CD4-positive, CD25-positive, alpha-beta regulatory T cell (primary cell): ENCODE results near the gene EXOC4. TPM values are rescaled to one million over a fixed set of nuclear protein-coding genes. Genes with fewer than 3 reads are reported as not detected.

Source experiments
- ATAC-seq, 2 donors: fragments of 150-1000 bp; cut with Tn5 transposase; one replicate each; pipeline ENCODE4 v1.10.0; 2021; ENCODE audit warnings: low read depth in 2 of 2, moderate number of reproducible peaks in 2 of 2, moderate library complexity in 1 of 2
- DNase-seq, 3 donors: peaks; one replicate each; pipeline versions ENCODE4 v3.0.0 to v3.0.0-alpha.2; 2012 to 2022; ENCODE audit warnings: mixed read lengths in 1 of 3
- H3K27ac ChIP-seq: one replicate; pipeline ENCODE4 v1.7.0; 2013; ENCODE audit warnings: mild to moderate bottlenecking, low read length; ENCODE audit not compliant: insufficient read depth, poor library complexity, severe bottlenecking
- H3K27me3 ChIP-seq: one replicate; pipeline ENCODE4 v1.7.0; 2013; ENCODE audit warnings: low read length; ENCODE audit not compliant: control insufficient read depth, insufficient read depth
- H3K36me3 ChIP-seq: one replicate; pipeline ENCODE4 v1.7.0; 2013; ENCODE audit warnings: mild to moderate bottlenecking, low read length, moderate library complexity; ENCODE audit not compliant: control insufficient read depth, insufficient read depth
- H3K4me1 ChIP-seq: 2 replicates; pipeline ENCODE4 v1.7.0; 2013; ENCODE audit warnings: mild to moderate bottlenecking, low read length; ENCODE audit not compliant: insufficient read depth, control insufficient read depth, poor library complexity, severe bottlenecking
- H3K4me3 ChIP-seq: one replicate; pipeline ENCODE4 v1.7.0; 2013; ENCODE audit warnings: low read depth, mild to moderate bottlenecking, low read length, moderate library complexity
- H3K9me3 ChIP-seq, 2 experiments: 1 replicate in 1 of 2; 2 replicates in 1 of 2; pipeline ENCODE4 v1.7.0; 2013; ENCODE audit warnings: low read length in 2 of 2, mild to moderate bottlenecking in 1 of 2, moderate library complexity in 1 of 2; ENCODE audit not compliant: control insufficient read depth in 2 of 2
- H3K27ac Mint-ChIP-seq, 3 donors: one replicate each; pipeline ENCODE4 v1.8.0; 2020 to 2022; ENCODE audit warnings: mild to moderate bottlenecking in 3 of 3, mixed read lengths in 3 of 3, moderate library complexity in 2 of 3
- H3K27me3 Mint-ChIP-seq: one replicate; pipeline ENCODE4 v1.8.0; 2022; ENCODE audit warnings: mild to moderate bottlenecking, mixed read lengths
- H3K36me3 Mint-ChIP-seq: one replicate; pipeline ENCODE4 v1.8.0; 2020; ENCODE audit warnings: mixed read lengths
- H3K4me1 Mint-ChIP-seq, 4 donors: one replicate each; pipeline ENCODE4 v1.8.0; 2020 to 2022; ENCODE audit warnings: mixed read lengths in 4 of 4, mild to moderate bottlenecking in 1 of 4
- H3K4me3 Mint-ChIP-seq, 4 donors: one replicate each; pipeline ENCODE4 v1.8.0; 2020 to 2022; ENCODE audit warnings: mild to moderate bottlenecking in 4 of 4, mixed read lengths in 4 of 4, moderate library complexity in 3 of 4
- H3K9me3 Mint-ChIP-seq, 7 donors: one replicate each; pipeline ENCODE4 v1.8.0; 2020 to 2022; ENCODE audit warnings: mixed read lengths in 7 of 7, mild to moderate bottlenecking in 3 of 7, moderate library complexity in 2 of 7
- polyA plus RNA-seq, 4 donors: library from polyadenylated mRNA; unstranded; fragments of 300-500 nt; fragmentation: Illumina TruSeq; gene quantifications; one replicate each; pipeline ENCODE4 v1.2.3, GENCODE V29; 2021
- total RNA-seq: library from RNA; stranded (reverse); gene quantifications from one replicate; pipeline ENCODE4 v1.2.3, GENCODE V29; 2022

The EXOC4 gene
- total and polyA plus RNA-seq, 5 donors from 2014 or later = 39.1 to 118 (median 52.2) TPM

- Histone ChIP-seq H3K36me3 (peaks cover 2% of the 10 kb centered on the region), H3K27ac (no peak overlapping the region), H3K27me3 (no peaks in the 10 kb centered on the region), H3K9me3 (no peaks in the 10 kb centered on the region), H3K4me1 (no peaks in the 10 kb centered on the region), H3K4me3 (no peak overlapping the region)
- Mint-ChIP-seq H3K27ac (peak overlapping the region in 1 of 3 donors; percentile 83), H3K27me3 (no peaks in the 10 kb centered on the region), H3K4me1 (peaks cover 0 to 11% (median 2%) of the 10 kb centered on the region in 4 donors), H3K36me3 (peaks cover 13% of the 10 kb centered on the region), H3K4me3 (no peak overlapping the region), H3K9me3 (peaks cover 0 to 6% (median 1%) of the 10 kb centered on the region in 7 donors)
- DNase-seq (no peak), ATAC-seq (no peak)
Observed at GRCh38 chr7:133843341-133843740, 590.5 kb downstream of the EXOC4 start.

GRCh38 chr7:133845005-133845404 is 592.1 kb downstream of the EXOC4 start:
- Mint-ChIP-seq H3K27ac (no peak overlapping the region), H3K4me1 (peaks cover 0 to 11% (median 2%) of the 10 kb centered on the region in 4 donors), H3K9me3 (peaks cover 0 to 5% (median 1%) of the 10 kb centered on the region in 7 donors), H3K4me3 (no peak overlapping the region), H3K36me3 (peaks cover 12% of the 10 kb centered on the region), H3K27me3 (no peaks in the 10 kb centered on the region)
- no peak overlapping the region for H3K4me3 ChIP-seq
- no peak for ATAC-seq
- no peaks in the 10 kb centered on the region for H3K9me3 ChIP-seq
- H3K27me3 ChIP-seq = no peaks in the 10 kb centered on the region
- peaks cover 2% of the 10 kb centered on the region for H3K36me3 ChIP-seq
- no peak for DNase-seq
- no peak overlapping the region for H3K27ac ChIP-seq
- H3K4me1 ChIP-seq = no peaks in the 10 kb centered on the region

- H3K9me3 ChIP-seq = no peaks in the 10 kb centered on the region
- H3K27ac Mint-ChIP-seq = no peak overlapping the region
- DNase-seq = no peak
- no peaks in the 10 kb centered on the region for H3K27me3 Mint-ChIP-seq
- peaks cover 11% of the 10 kb centered on the region for H3K36me3 Mint-ChIP-seq
- peaks cover 0 to 9% (median 2%) of the 10 kb centered on the region in 4 donors for H3K4me1 Mint-ChIP-seq
- no peak overlapping the region for H3K27ac ChIP-seq
- no peak overlapping the region for H3K4me3 Mint-ChIP-seq
- no peak overlapping the region for H3K4me3 ChIP-seq
- H3K4me1 ChIP-seq = no peaks in the 10 kb centered on the region
- H3K27me3 ChIP-seq = no peaks in the 10 kb centered on the region
- no peak for ATAC-seq
- peaks cover 2% of the 10 kb centered on the region for H3K36me3 ChIP-seq
- H3K9me3 Mint-ChIP-seq = peaks cover 0 to 5% (median 1%) of the 10 kb centered on the region in 7 donors
Observed at GRCh38 chr7:133846203-133846945, 593.5 kb downstream of the EXOC4 start.

- Mint-ChIP-seq H3K27me3 (no peaks in the 10 kb centered on the region), H3K27ac (no peak overlapping the region), H3K9me3 (no peaks in the 10 kb centered on the region), H3K36me3 (peaks cover 11% of the 10 kb centered on the region), H3K4me3 (no peak overlapping the region), H3K4me1 (peaks cover 0 to 5% (median 2%) of the 10 kb centered on the region in 4 donors)
- no peak overlapping the region for H3K27ac ChIP-seq
- no peaks in the 10 kb centered on the region for H3K27me3 ChIP-seq
- no peaks in the 10 kb centered on the region for H3K9me3 ChIP-seq
- no peaks in the 10 kb centered on the region for H3K4me1 ChIP-seq
- H3K36me3 ChIP-seq = peaks cover 2% of the 10 kb centered on the region
- ATAC-seq = no peak
- no peak for DNase-seq
- H3K4me3 ChIP-seq = no peak overlapping the region
Observed at GRCh38 chr7:133850497-133851280, 597.8 kb downstream of the EXOC4 start.

- no peak overlapping the region for H3K4me3 Mint-ChIP-seq
- H3K4me3 ChIP-seq = no peak overlapping the region
- DNase-seq = no peak
- peaks cover 0 to 5% (median 2%) of the 10 kb centered on the region in 4 donors for H3K4me1 Mint-ChIP-seq
- no peaks in the 10 kb centered on the region for H3K4me1 ChIP-seq
- no peaks in the 10 kb centered on the region for H3K27me3 ChIP-seq
- no peak for ATAC-seq
- H3K36me3 Mint-ChIP-seq = peaks cover 11% of the 10 kb centered on the region
- no peaks in the 10 kb centered on the region for H3K9me3 Mint-ChIP-seq
- H3K36me3 ChIP-seq = peaks cover 2% of the 10 kb centered on the region
- no peaks in the 10 kb centered on the region for H3K27me3 Mint-ChIP-seq
- H3K27ac Mint-ChIP-seq = peak overlapping the region in 1 of 3 donors; percentile 9
- no peak overlapping the region for H3K27ac ChIP-seq
- H3K9me3 ChIP-seq = no peaks in the 10 kb centered on the region
Observed at GRCh38 chr7:133851411-133851810, 598.5 kb downstream of the EXOC4 start.

- DNase-seq (peak in 2 of 3 donors; percentile 10 to 57), ATAC-seq (no peak)
- H3K27me3 Mint-ChIP-seq = no peaks in the 10 kb centered on the region
- no peaks in the 10 kb centered on the region for H3K9me3 ChIP-seq
- no peak overlapping the region for H3K27ac ChIP-seq
- H3K36me3 ChIP-seq = no peaks in the 10 kb centered on the region
- no peak overlapping the region for H3K4me3 ChIP-seq
- H3K36me3 Mint-ChIP-seq = peaks cover 13% of the 10 kb centered on the region
- peaks cover 0 to 5% (median 2%) of the 10 kb centered on the region in 4 donors for H3K4me1 Mint-ChIP-seq
- no peaks in the 10 kb centered on the region for H3K9me3 Mint-ChIP-seq
- H3K4me1 ChIP-seq = no peaks in the 10 kb centered on the region
- no peak overlapping the region for H3K4me3 Mint-ChIP-seq
- H3K27me3 ChIP-seq = no peaks in the 10 kb centered on the region
- no peak overlapping the region for H3K27ac Mint-ChIP-seq
Observed at GRCh38 chr7:133853706-133854276, 600.9 kb downstream of the EXOC4 start.

- H3K36me3 Mint-ChIP-seq = peaks cover 19% of the 10 kb centered on the region
- Histone ChIP-seq H3K27ac (no peak overlapping the region), H3K36me3 (no peaks in the 10 kb centered on the region), H3K4me3 (no peak overlapping the region), H3K4me1 (no peaks in the 10 kb centered on the region), H3K9me3 (no peaks in the 10 kb centered on the region), H3K27me3 (no peaks in the 10 kb centered on the region)
- H3K4me1 Mint-ChIP-seq = peaks cover 0 to 7% (median 2%) of the 10 kb centered on the region in 4 donors
- H3K27ac Mint-ChIP-seq = no peak overlapping the region
- no peaks in the 10 kb centered on the region for H3K9me3 Mint-ChIP-seq
- H3K27me3 Mint-ChIP-seq = no peaks in the 10 kb centered on the region
- H3K4me3 Mint-ChIP-seq = no peak overlapping the region
- DNase-seq (peak in 2 of 3 donors; percentile 14 to 57), ATAC-seq (no peak)
Observed at GRCh38 chr7:133854739-133855138, 601.9 kb downstream of the EXOC4 start.
